Ascending aorta (tissue), 2 donors: ENCODE measurements around the gene HDAC9. TPM values are rescaled to one million over a fixed set of nuclear protein-coding genes. Genes with fewer than 3 reads are reported as not detected.

ENCODE experiments used
- DNase-seq, 2 donors: peaks; one replicate each; pipeline ENCODE4 v3.0.0-alpha.2; 2019; ENCODE audit warnings: low spot score in 2 of 2
- H3K27ac ChIP-seq, 2 donors: fragments of 200-600 bp; sonication (generic); one replicate each; pipeline ENCODE4 v1.5.1; 2016 to 2017; ENCODE audit warnings: mild to moderate bottlenecking in 1 of 2
- H3K27me3 ChIP-seq: fragments of 200-600 bp; sonication (generic); one replicate; pipeline ENCODE4 v1.5.1; 2017
- H3K36me3 ChIP-seq, 2 donors: fragments of 200-600 bp; sonication (generic); one replicate each; pipeline ENCODE4 v1.5.1; 2016
- H3K4me1 ChIP-seq, 2 donors: fragments of 200-600 bp; sonication (generic); one replicate each; pipeline ENCODE4 v1.5.1; 2016 to 2017; ENCODE audit warnings: mild to moderate bottlenecking in 1 of 2
- H3K4me3 ChIP-seq, 2 donors: fragments of 200-600 bp; sonication (generic); one replicate each; pipeline ENCODE4 v1.5.1; 2016 to 2017; ENCODE audit warnings: mild to moderate bottlenecking in 1 of 2
- H3K9me3 ChIP-seq, 2 donors: fragments of 200-600 bp; sonication (generic); one replicate each; pipeline ENCODE4 v1.5.1; 2016
- intact Hi-C: fragments of 100-400 bp; cut with DNase I; formaldehyde crosslinking; loops from one replicate; pipeline ENCODE4 v1.15.1; 2023
- total RNA-seq: library from RNA; depleted of rRNA; stranded (reverse); fragments of >200 nt; gene quantifications from one replicate; pipeline ENCODE4 v1.1.0, GENCODE V29; 2016
- TF ChIP-seq, protein P1 (sequence below), 3 experiments: fragments of 200-600 bp in 2 of 3; fragments of 450-650 bp in 1 of 3; sonication (generic) in 2 of 3; IDR thresholded peaks; one replicate each; pipeline ENCODE4 v1.5.1; 2016 to 2019; ENCODE audit warnings: antibody characterized with exemption in 3 of 3, mild to moderate bottlenecking in 1 of 3, moderate library complexity in 1 of 3

HDAC9 gene
- total RNA-seq, 1 donor from 2014 or later, result 33.4 TPM

DNA sequence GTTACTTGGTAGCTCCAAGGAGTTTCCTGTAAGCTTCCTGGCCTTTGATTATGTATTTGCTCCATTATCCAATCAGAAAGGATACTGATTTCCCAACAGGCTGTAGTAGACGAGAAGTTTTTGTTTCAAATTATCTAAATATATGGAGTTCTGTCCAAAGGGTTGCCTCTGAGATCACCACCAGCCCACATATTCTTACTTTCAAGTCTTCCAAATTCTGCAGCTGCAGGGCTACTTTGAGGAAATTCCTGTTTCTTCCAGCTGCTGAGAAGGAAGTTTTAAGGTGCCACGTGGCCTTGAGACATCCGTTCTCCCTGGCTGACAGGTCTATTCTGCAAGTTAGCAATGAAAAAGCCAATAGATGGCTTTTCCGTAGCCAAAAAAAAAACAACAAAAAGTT is 335.9 kb downstream of the HDAC9 start:
- Histone ChIP-seq H3K36me3 (no peaks in the 10 kb centered on the region), H3K9me3 (no peaks in the 10 kb centered on the region), H3K27me3 (no peaks in the 10 kb centered on the region), H3K4me1 (no peaks in the 10 kb centered on the region), H3K4me3 (no peak overlapping the region), H3K27ac (no peak overlapping the region)
- DNase-seq, result no peak
- intact Hi-C loops, result no loop called here
- TF ChIP-seq, protein P1, sequence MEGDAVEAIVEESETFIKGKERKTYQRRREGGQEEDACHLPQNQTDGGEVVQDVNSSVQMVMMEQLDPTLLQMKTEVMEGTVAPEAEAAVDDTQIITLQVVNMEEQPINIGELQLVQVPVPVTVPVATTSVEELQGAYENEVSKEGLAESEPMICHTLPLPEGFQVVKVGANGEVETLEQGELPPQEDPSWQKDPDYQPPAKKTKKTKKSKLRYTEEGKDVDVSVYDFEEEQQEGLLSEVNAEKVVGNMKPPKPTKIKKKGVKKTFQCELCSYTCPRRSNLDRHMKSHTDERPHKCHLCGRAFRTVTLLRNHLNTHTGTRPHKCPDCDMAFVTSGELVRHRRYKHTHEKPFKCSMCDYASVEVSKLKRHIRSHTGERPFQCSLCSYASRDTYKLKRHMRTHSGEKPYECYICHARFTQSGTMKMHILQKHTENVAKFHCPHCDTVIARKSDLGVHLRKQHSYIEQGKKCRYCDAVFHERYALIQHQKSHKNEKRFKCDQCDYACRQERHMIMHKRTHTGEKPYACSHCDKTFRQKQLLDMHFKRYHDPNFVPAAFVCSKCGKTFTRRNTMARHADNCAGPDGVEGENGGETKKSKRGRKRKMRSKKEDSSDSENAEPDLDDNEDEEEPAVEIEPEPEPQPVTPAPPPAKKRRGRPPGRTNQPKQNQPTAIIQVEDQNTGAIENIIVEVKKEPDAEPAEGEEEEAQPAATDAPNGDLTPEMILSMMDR (IDR thresholded peaks at IDR 0.05), result no peak

DNA sequence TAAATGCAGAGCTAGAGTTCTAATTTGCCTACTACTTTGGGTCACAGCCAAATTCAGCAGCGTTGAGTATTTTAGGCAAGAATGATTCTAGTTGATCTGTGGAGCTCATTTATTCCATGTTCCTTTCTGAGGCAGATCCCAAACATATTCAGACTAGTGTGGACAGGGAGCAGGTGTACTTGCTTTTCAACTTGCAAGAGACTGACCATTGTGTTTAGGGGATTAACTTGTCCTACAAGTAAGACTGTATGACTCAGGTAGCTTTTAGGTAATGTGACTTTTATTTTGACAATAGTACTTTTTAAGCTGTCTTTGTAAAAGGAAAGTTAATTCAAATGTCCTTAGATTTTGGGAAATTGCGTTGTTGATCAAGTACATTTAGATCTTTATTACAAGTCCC is 336.4 kb downstream of the HDAC9 start:
- intact Hi-C loops, result no loop called here
- DNase-seq, result no peak
- H3K9me3 ChIP-seq, result no peaks in the 10 kb centered on the region
- no peaks in the 10 kb centered on the region for H3K27me3 ChIP-seq
- H3K36me3 ChIP-seq, result no peaks in the 10 kb centered on the region
- TF ChIP-seq, protein P1 (IDR thresholded peaks at IDR 0.05), result no peak
- H3K4me1 ChIP-seq, result peaks cover 0 to 2% of the 10 kb centered on the region in 2 donors
- H3K27ac ChIP-seq, result no peak overlapping the region
- H3K4me3 ChIP-seq, result no peak overlapping the region

DNA sequence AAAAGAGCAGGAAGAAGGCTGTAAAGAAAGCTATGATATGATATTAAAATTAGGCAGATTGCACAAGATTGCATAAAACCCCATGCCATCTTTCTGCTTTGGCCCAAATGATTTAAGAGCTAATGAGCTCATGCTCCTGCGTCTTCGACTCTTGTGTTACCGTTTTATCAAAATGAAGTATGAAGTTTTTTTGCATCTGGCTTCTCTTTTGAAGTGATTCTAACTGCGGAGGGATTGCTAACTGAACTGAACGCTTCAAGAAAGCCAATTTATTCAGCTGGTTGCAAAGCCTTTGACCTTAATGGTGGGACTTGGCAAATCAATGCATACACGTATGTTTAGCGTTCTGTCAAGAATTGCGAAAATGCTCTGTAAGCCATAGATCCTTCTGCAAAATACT is 339.0 kb downstream of the HDAC9 start:
- H3K9me3 ChIP-seq, result no peaks in the 10 kb centered on the region
- H3K36me3 ChIP-seq, result no peaks in the 10 kb centered on the region
- no peak overlapping the region for H3K4me3 ChIP-seq
- no peaks in the 10 kb centered on the region for H3K27me3 ChIP-seq
- TF ChIP-seq, protein P1 (IDR thresholded peaks at IDR 0.05), result no peak
- DNase-seq, result no peak
- intact Hi-C loops, result no loop called here
- no peak overlapping the region for H3K27ac ChIP-seq
- H3K4me1 ChIP-seq, result peaks cover 0 to 3% of the 10 kb centered on the region in 2 donors

DNA sequence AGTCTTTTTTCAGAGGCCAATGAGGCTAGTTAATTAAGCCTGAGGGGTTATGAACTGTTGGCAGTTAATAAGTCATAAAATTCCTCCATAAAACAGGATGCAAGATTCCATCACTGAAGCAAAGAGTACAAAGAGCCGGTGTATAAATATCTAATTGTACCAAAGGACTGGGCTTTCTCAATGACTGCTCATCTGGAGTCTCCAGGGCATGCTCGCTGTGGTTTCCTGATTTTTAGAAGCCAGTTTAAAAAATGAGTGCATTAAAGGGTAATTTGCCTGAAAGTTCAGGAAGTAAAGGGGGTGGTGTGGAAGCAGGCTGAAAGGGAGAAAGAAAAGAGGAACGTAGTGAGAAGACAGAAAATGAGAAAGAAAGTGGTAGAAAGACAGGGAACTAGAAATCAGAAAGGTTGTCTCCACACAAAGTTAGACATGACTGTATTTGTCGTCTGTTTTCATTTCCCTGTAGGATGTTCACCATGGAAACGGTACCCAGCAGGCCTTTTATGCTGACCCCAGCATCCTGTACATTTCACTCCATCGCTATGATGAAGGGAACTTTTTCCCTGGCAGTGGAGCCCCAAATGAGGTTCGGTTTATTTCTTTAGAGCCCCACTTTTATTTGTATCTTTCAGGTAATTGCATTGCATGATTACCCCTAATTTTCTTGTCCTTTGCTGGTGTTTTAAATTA is 339.6 kb downstream of the HDAC9 start:
- Histone ChIP-seq H3K27ac (no peak overlapping the region), H3K4me1 (peaks cover 0 to 3% of the 10 kb centered on the region in 2 donors), H3K27me3 (no peaks in the 10 kb centered on the region), H3K36me3 (no peaks in the 10 kb centered on the region), H3K9me3 (no peaks in the 10 kb centered on the region), H3K4me3 (no peak overlapping the region)
- intact Hi-C loops, result no loop called here
- TF ChIP-seq, protein P1 (IDR thresholded peaks at IDR 0.05), result no peak
- no peak for DNase-seq

DNA sequence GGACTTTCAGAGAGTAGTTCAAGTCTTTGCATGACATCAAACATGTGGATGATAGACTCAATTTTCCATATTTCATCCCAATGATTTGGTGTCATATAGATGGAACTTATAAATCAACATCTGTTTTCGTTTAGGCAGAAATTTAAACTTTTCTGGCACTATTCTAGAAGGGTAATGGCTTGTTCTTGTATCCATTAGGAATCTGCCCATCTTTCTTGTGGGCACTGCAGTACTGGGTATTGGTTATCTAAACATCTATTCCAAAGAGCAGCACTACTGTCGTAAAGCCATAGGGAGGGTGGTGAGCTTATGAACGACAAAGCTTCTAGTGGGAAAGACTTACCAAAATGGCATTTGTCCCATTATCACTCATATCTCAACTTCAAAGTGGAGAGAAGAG is 348.4 kb downstream of the HDAC9 start:
- DNase-seq, result no peak
- H3K27ac ChIP-seq, result no peak overlapping the region
- TF ChIP-seq, protein P1 (IDR thresholded peaks at IDR 0.05), result no peak
- no peaks in the 10 kb centered on the region for H3K27me3 ChIP-seq
- H3K4me3 ChIP-seq, result no peak overlapping the region
- H3K4me1 ChIP-seq, result no peaks in the 10 kb centered on the region
- H3K36me3 ChIP-seq, result no peaks in the 10 kb centered on the region
- intact Hi-C loops, result no loop called here
- H3K9me3 ChIP-seq, result no peaks in the 10 kb centered on the region

DNA sequence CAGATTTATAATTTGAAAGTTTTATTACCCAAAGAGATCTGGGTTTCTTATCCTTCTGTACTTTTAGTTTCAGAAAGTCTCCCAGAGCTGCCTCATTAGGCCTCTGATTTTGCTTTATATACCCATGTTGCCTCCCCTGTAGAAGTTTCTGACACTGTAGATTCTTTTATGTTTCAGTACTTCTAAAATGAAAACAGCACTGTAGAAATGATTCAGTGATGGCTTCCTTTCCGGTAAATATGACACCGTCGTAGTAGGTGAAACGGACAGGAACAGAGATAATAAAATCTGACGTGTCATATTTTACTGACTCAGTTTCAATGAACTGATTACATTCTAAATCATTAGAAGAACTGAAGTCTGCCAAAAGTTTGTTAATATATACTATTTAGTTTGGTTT is 349.2 kb downstream of the HDAC9 start:
- TF ChIP-seq, protein P1 (IDR thresholded peaks at IDR 0.05), result no peak
- Histone ChIP-seq H3K4me3 (no peak overlapping the region), H3K27me3 (no peaks in the 10 kb centered on the region), H3K9me3 (no peaks in the 10 kb centered on the region), H3K4me1 (no peaks in the 10 kb centered on the region), H3K36me3 (no peaks in the 10 kb centered on the region), H3K27ac (no peak overlapping the region)
- DNase-seq, result no peak
- intact Hi-C loops, result no loop called here
